Fibroblast of villous mesenchyme (primary cell): ENCODE results near the gene CITED4. TPM values are rescaled to one million over a fixed set of nuclear protein-coding genes. Genes with fewer than 3 reads are reported as not detected.

Experiments used
- DNase-seq: peaks from one replicate; pipeline ENCODE4 v3.0.0-alpha.2; 2010; ENCODE audit warnings: low read depth
- H3K4me3 ChIP-seq: 2 replicates; pipeline ENCODE4 v1.5.1; 2011; ENCODE audit warnings: low read depth, mild to moderate bottlenecking, low read length
- CTCF ChIP-seq: IDR thresholded peaks from 2 replicates; pipeline ENCODE4 v1.5.1; 2012; ENCODE audit warnings: low read depth, mild to moderate bottlenecking, low read length; ENCODE audit not compliant: insufficient read depth
- total RNA-seq: library from RNA; depleted of rRNA; stranded (reverse); fragments of >200 nt; gene quantifications from 2 replicates; pipeline ENCODE4 v1.2.3, GENCODE V29; 2012

Gene CITED4
- total RNA-seq, 1 donor = 1.7 TPM

- H3K4me3 ChIP-seq = no peak overlapping the region
- no peak for DNase-seq
- no peak for TF ChIP-seq CTCF
Measured at GRCh38 chr1:40856116-40856515, 6.0 kb downstream of the CITED4 start.

- H3K4me3 ChIP-seq = no peak overlapping the region
- DNase-seq = no peak
- TF ChIP-seq CTCF = peak; percentile 44
Measured at GRCh38 chr1:40855513-40855912, 6.7 kb downstream of the CITED4 start.

- DNase-seq = no peak
- TF ChIP-seq CTCF = no peak
- no peak overlapping the region for H3K4me3 ChIP-seq
Measured at GRCh38 chr1:40853885-40854170, 8.3 kb downstream of the CITED4 start.

- no peak for DNase-seq
- no peak for TF ChIP-seq CTCF
- no peak overlapping the region for H3K4me3 ChIP-seq
Measured at GRCh38 chr1:40853113-40853884, 8.9 kb downstream of the CITED4 start.

GRCh38 chr1:40851643-40852042, 10.5 kb downstream of the CITED4 start:
- no peak for DNase-seq
- no peak overlapping the region for H3K4me3 ChIP-seq
- no peak for TF ChIP-seq CTCF

- TF ChIP-seq CTCF = peak; percentile 85
- no peak overlapping the region for H3K4me3 ChIP-seq
- DNase-seq = peak; percentile 56
Measured at GRCh38 chr1:40849801-40850592, 12.2 kb downstream of the CITED4 start.
